ENCODE results near the gene ATL3. TPM values are rescaled to one million over a fixed set of nuclear protein-coding genes. Genes with fewer than 3 reads are reported as not detected.
A peak's percentile ranks its signal among the peaks of the same experiment; 100 is the strongest.
"Not testable (repeated sequence)": the region's sequence is repeated elsewhere in the genome, so short reads cannot be mapped to it uniquely, and the experiment has no call there.

The ATL3 gene
- total RNA-seq, 5 donors from 2014 or later (not counting 1 experiment from before 2014, with no cell fraction given), result 27.4 to 43.7 (median 37.6) TPM

DNA sequence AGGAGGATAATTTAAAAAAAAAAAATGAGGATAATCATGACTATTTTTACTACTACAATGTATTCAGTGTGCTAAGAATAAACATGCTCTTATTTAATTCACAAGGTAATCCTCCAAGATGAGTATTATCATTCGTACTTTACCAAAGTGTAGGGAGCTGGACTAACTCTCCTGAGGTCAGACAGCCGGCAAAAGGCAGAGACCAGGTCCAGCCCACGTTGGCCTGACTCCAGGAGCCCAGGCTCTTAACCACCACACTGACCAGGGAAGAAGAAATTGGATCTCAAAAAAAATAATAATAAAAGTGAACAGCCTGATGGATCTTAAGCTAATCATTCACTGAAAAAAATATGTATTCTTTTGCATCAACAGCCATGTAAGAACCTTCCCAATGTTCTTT lies 82.2 kb downstream of the ATL3 start:
- no peak overlapping the region for H3K27ac Mint-ChIP-seq
- no CpG with 5 or more reads among the region's 3 CpGs for WGBS (ENCODE audit: insufficient coverage)
- Histone ChIP-seq H3K27me3 (replicated peaks in 1 of 2; ENCODE audit: control insufficient read depth in 2 of 2, extremely low read depth in 1 of 2, insufficient read depth in 2 of 2, low read length in 1 of 2) (no peaks in the 10 kb centered on the region), H3K36me3 (ENCODE audit: control insufficient read depth in 2 of 2, extremely low read depth in 1 of 2, insufficient read depth in 1 of 2, low read length in 1 of 2) (no peaks in the 10 kb centered on the region), H3K4me3 (ENCODE audit: control insufficient read depth in 1 of 2, extremely low read depth in 1 of 2, low read length in 1 of 2) (no peak overlapping the region), H3K4me1 (ENCODE audit: control insufficient read depth in 1 of 2, extremely low read depth in 1 of 2, insufficient read depth in 2 of 2, low read length in 2 of 2) (no peaks in the 10 kb centered on the region), H3K27ac (ENCODE audit: low read length) (no peak overlapping the region), H3K9me3 (no peaks in the 10 kb centered on the region)
- peaks cover 28% of the 10 kb centered on the region for H3K36me3 Mint-ChIP-seq
- CTCF ChIA-PET, result no interaction called here
- no peak for ATAC-seq (replicated peaks in 1 of 4)
- peaks cover 0 to 8% (median 0%) of the 10 kb centered on the region in 3 donors for H3K4me1 Mint-ChIP-seq
- POLR2A ChIA-PET, result no interaction called here
- peaks cover 0 to 3% (median 0%) of the 10 kb centered on the region in 3 donors for H3K9me3 Mint-ChIP-seq
- H3K4me3 Mint-ChIP-seq, result no peak overlapping the region
- no peaks in the 10 kb centered on the region for H3K27me3 Mint-ChIP-seq
- no peak for DNase-seq

DNA sequence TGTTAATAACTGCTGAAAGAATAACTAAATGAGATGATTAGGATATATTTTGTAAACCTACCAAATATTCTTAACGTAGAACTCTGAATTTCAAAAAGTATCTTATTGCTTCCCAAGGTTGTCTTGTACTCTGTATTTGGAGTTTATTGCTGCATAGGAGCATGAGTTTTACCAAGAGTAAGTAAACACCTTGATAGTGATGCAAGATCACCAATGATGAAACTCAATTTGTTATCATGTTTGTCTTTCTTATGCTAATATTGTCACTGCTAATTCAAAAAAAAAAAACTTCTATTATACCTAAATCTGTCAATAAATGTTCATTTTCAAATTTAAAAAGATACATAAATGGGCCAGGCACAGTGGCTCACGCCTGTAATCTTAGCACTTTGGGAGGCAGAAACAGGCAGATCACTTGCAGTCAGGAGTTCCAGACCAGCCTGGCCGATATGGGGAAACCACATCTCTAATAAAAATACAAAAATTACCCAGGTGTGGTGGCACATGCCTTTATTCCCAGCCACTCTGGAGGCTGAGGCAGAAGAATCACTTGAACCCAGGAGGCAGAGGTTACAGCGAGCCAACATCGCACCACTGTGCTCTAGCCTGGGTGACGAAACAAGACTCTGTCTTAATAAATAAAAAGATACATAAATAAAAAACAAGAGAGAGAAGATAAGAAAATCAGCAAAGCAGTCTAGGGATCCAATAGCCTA lies 84.6 kb downstream of the ATL3 start:
- Histone ChIP-seq H3K27me3 (replicated peaks in 1 of 2; ENCODE audit: control insufficient read depth in 2 of 2, extremely low read depth in 1 of 2, insufficient read depth in 2 of 2, low read length in 1 of 2) (no peaks in the 10 kb centered on the region), H3K4me1 (ENCODE audit: control insufficient read depth in 1 of 2, extremely low read depth in 1 of 2, insufficient read depth in 2 of 2, low read length in 2 of 2) (peaks cover 2 to 12% of the 10 kb centered on the region in 2 experiments), H3K27ac (ENCODE audit: low read length) (no peak overlapping the region), H3K9me3 (no peaks in the 10 kb centered on the region), H3K36me3 (ENCODE audit: control insufficient read depth in 2 of 2, extremely low read depth in 1 of 2, insufficient read depth in 1 of 2, low read length in 1 of 2) (no peaks in the 10 kb centered on the region), H3K4me3 (ENCODE audit: control insufficient read depth in 1 of 2, extremely low read depth in 1 of 2, low read length in 1 of 2) (no peak overlapping the region)
- 100% methylated on average over 1 of the region's 6 CpGs for WGBS (ENCODE audit: insufficient coverage)
- H3K4me3 Mint-ChIP-seq, result no peak overlapping the region
- peaks cover 25% of the 10 kb centered on the region for H3K36me3 Mint-ChIP-seq
- no peaks in the 10 kb centered on the region for H3K27me3 Mint-ChIP-seq
- POLR2A ChIA-PET, result no interaction called here
- DNase-seq (no peak), ATAC-seq (replicated peaks in 1 of 4) (no peak)
- no peak overlapping the region for H3K27ac Mint-ChIP-seq
- H3K9me3 Mint-ChIP-seq, result peaks cover 6 to 10% (median 7%) of the 10 kb centered on the region in 3 donors
- peaks cover 12 to 20% (median 17%) of the 10 kb centered on the region in 3 donors for H3K4me1 Mint-ChIP-seq
- CTCF ChIA-PET, result no interaction called here

DNA sequence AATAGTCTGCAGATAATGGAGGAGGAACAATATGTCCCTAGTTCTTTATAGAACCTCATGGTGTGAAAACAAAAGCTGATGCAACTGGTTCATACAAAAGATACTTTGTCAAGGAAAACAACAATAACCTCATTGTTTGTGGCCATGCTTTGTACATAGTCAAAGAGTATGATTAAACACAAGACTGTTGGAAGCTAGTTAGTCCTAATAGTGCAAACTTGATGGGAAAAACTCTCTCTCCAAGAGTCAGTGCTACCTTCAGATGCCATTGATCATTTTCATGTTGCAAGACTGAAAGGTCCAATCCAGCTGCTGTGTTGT lies 87.9 kb downstream of the ATL3 start:
- DNase-seq (no peak), ATAC-seq (replicated peaks in 1 of 4) (no peak)
- Mint-ChIP-seq H3K36me3 (peaks cover 27% of the 10 kb centered on the region), H3K4me1 (peaks cover 12 to 20% (median 17%) of the 10 kb centered on the region in 3 donors), H3K4me3 (no peak overlapping the region), H3K9me3 (peaks cover 13 to 25% (median 13%) of the 10 kb centered on the region in 3 donors), H3K27me3 (no peaks in the 10 kb centered on the region), H3K27ac (peak overlapping the region; percentile 47 to 59)
- Histone ChIP-seq H3K9me3 (no peaks in the 10 kb centered on the region), H3K4me1 (ENCODE audit: control insufficient read depth in 1 of 2, extremely low read depth in 1 of 2, insufficient read depth in 2 of 2, low read length in 2 of 2) (peaks cover 2 to 12% of the 10 kb centered on the region in 2 experiments), H3K27me3 (replicated peaks in 1 of 2; ENCODE audit: control insufficient read depth in 2 of 2, extremely low read depth in 1 of 2, insufficient read depth in 2 of 2, low read length in 1 of 2) (no peaks in the 10 kb centered on the region), H3K27ac (ENCODE audit: low read length) (peak overlapping the region; percentile 35), H3K4me3 (ENCODE audit: control insufficient read depth in 1 of 2, extremely low read depth in 1 of 2, low read length in 1 of 2) (no peak overlapping the region), H3K36me3 (ENCODE audit: control insufficient read depth in 2 of 2, extremely low read depth in 1 of 2, insufficient read depth in 1 of 2, low read length in 1 of 2) (no peaks in the 10 kb centered on the region)
- CTCF ChIA-PET, result no interaction called here
- POLR2A ChIA-PET, result interaction anchor here (0.6 to 1.0 kb wide), 2 partner anchors 47 kb away, joined by 3 to 4 read pairs; partner anchors contain the start of gene PLAAT4 (in 1 of the 2)

DNA sequence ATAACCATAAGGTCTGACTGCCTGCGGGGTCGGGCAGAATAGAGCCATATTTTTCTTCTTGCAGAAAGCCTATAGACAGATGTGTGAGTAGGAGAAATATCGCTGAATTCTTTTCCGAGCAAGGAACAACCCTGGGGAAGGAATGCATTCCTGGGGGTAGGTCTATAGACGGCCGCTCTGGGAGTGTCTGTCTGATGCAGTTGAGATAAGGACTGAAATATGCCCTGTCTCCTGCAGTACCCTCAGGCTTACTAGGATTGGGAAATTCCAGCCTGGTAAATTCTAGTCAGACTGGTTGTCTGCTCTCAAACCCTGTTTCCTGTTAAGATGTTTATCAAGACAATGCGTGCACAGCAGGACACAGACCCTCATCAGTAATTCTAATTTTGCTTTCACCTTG lies 90.0 kb downstream of the ATL3 start:
- CTCF ChIA-PET; H3K4me3 ChIP-seq (ENCODE audit: control insufficient read depth in 1 of 2, extremely low read depth in 1 of 2, low read length in 1 of 2); H3K27ac Mint-ChIP-seq; DNase-seq; ATAC-seq (replicated peaks in 1 of 4); POLR2A ChIA-PET; H3K9me3 ChIP-seq; H3K4me3 Mint-ChIP-seq; H3K27me3 ChIP-seq (replicated peaks in 1 of 2; ENCODE audit: control insufficient read depth in 2 of 2, extremely low read depth in 1 of 2, insufficient read depth in 2 of 2, low read length in 1 of 2); H3K27ac ChIP-seq (ENCODE audit: low read length); H3K27me3 Mint-ChIP-seq; H3K36me3 ChIP-seq (ENCODE audit: control insufficient read depth in 2 of 2, extremely low read depth in 1 of 2, insufficient read depth in 1 of 2, low read length in 1 of 2): not testable (repeated sequence)
- Mint-ChIP-seq H3K36me3 (peaks cover 22% of the 10 kb centered on the region), H3K4me1 (peaks cover 12 to 20% (median 17%) of the 10 kb centered on the region in 3 donors), H3K9me3 (peaks cover 13 to 22% (median 13%) of the 10 kb centered on the region in 3 donors)
- H3K4me1 ChIP-seq (ENCODE audit: control insufficient read depth in 1 of 2, extremely low read depth in 1 of 2, insufficient read depth in 2 of 2, low read length in 2 of 2), result peaks cover 2 to 12% of the 10 kb centered on the region in 2 experiments
- 93% methylated on average over 3 of the region's 7 CpGs for WGBS (ENCODE audit: insufficient coverage)

DNA sequence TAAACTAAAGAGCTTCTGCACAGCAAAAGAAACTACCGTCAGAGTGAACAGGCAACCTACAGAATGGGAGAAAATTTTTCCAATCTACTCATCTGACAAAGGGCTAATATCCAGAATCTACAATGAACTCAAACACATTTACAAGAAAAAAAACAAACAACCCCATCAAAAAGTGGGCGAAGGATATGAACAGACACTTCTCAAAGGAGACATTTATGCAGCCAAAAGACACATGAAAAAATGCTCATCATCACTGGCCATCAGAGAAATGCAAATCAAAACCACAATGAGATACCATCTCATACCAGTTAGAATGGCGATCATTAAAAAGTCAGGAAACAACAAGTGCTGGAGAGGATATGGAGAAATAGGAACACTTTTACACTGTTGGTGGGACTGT lies 92.3 kb downstream of the ATL3 start:
- ATAC-seq (replicated peaks in 1 of 4); H3K4me3 ChIP-seq (ENCODE audit: control insufficient read depth in 1 of 2, extremely low read depth in 1 of 2, low read length in 1 of 2); CTCF ChIA-PET; H3K27ac Mint-ChIP-seq; DNase-seq; H3K27me3 Mint-ChIP-seq; H3K4me3 Mint-ChIP-seq; POLR2A ChIA-PET; H3K27ac ChIP-seq (ENCODE audit: low read length); H3K36me3 ChIP-seq (ENCODE audit: control insufficient read depth in 2 of 2, extremely low read depth in 1 of 2, insufficient read depth in 1 of 2, low read length in 1 of 2); H3K9me3 ChIP-seq; H3K27me3 ChIP-seq (replicated peaks in 1 of 2; ENCODE audit: control insufficient read depth in 2 of 2, extremely low read depth in 1 of 2, insufficient read depth in 2 of 2, low read length in 1 of 2): not testable (repeated sequence)
- Mint-ChIP-seq H3K36me3 (peaks cover 18% of the 10 kb centered on the region), H3K9me3 (peaks cover 13 to 22% (median 13%) of the 10 kb centered on the region in 3 donors), H3K4me1 (peaks cover 29 to 38% (median 33%) of the 10 kb centered on the region in 3 donors)
- no CpG with 5 or more reads among the region's 3 CpGs for WGBS (ENCODE audit: insufficient coverage)
- peaks cover 2 to 27% of the 10 kb centered on the region in 2 experiments for H3K4me1 ChIP-seq (ENCODE audit: control insufficient read depth in 1 of 2, extremely low read depth in 1 of 2, insufficient read depth in 2 of 2, low read length in 2 of 2)

DNA sequence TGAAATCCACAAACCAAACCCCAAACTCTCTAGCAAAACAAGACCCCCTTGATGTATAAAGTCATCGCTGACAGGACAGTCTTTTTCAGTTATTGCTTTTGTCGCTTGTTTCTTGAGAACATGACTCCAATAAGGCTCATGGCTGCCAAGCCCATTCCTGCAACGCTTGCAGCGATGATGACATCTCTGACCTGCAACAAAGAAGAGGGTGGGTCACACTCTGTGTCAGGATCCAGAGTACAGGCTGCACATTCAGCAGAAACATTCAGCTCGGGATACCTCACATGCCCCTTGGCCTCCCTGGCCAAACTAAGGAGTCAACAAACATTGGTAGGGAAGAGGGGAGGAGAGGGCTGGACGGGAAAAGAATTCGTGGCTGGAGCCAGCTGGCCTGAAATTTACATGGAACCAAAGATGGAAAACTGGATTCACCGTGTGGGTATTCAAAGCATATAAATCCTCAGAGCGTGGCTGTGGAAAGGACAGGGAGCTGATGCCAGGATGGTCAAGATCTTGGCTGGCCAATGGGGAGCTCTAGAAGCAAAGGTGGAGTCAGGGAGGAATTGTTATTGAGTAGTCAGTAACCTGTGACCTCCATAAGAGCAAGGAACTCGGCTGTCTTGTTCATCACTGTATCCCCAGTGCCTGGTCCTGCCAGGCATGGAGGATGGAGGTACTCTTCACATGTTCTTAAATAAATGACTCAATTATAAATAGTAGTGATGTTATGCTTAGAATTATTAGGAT lies 96.1 kb downstream of the ATL3 start:
- Histone ChIP-seq H3K27ac (ENCODE audit: low read length) (peak overlapping the region; percentile 60), H3K27me3 (replicated peaks in 1 of 2; ENCODE audit: control insufficient read depth in 2 of 2, extremely low read depth in 1 of 2, insufficient read depth in 2 of 2, low read length in 1 of 2) (no peaks in the 10 kb centered on the region), H3K36me3 (ENCODE audit: control insufficient read depth in 2 of 2, extremely low read depth in 1 of 2, insufficient read depth in 1 of 2, low read length in 1 of 2) (no peaks in the 10 kb centered on the region), H3K4me1 (ENCODE audit: control insufficient read depth in 1 of 2, extremely low read depth in 1 of 2, insufficient read depth in 2 of 2, low read length in 2 of 2) (peaks cover 0 to 18% of the 10 kb centered on the region in 2 experiments), H3K9me3 (no peaks in the 10 kb centered on the region), H3K4me3 (ENCODE audit: control insufficient read depth in 1 of 2, extremely low read depth in 1 of 2, low read length in 1 of 2) (peak overlapping the region; percentile 41 to 43)
- Mint-ChIP-seq H3K9me3 (peaks cover 0 to 3% (median 0%) of the 10 kb centered on the region in 3 donors), H3K36me3 (peaks cover 3% of the 10 kb centered on the region), H3K4me1 (peaks cover 22 to 32% (median 25%) of the 10 kb centered on the region in 3 donors), H3K27ac (peak overlapping the region; percentile 82 to 89), H3K4me3 (peak overlapping the region; percentile 74 to 85 (median 78)), H3K27me3 (no peaks in the 10 kb centered on the region)
- ATAC-seq (replicated peaks in 1 of 4) (peak in 1 of 4 experiments; percentile 20), DNase-seq (no peak)
- CTCF ChIA-PET, result no interaction called here
- 98% methylated on average over 9 of the region's 10 CpGs for WGBS (ENCODE audit: insufficient coverage)
- POLR2A ChIA-PET, result interaction anchor here in 1 of 2 donors (1.1 kb wide), 1 partner anchor 8 kb away, joined by 3 read pairs; no protein-coding TSS in a partner anchor
